OCI-LY7 (cell line): ENCODE measurements around the gene STING1. TPM values are rescaled to one million over a fixed set of nuclear protein-coding genes. Genes with fewer than 3 reads are reported as not detected.
"Not testable (repeated sequence)": the region's sequence is repeated elsewhere in the genome, so short reads cannot be mapped to it uniquely, and the experiment has no call there.

ENCODE experiments used
- BruUV-seq: library from RNA; stranded (reverse); fragments of 400-500 nt; replicated peaks from 2 replicates; lab custom pipeline; 2021; lab: Mats Ljungman, UMichigan
- CTCF ChIA-PET: fragments of 300-600 bp; sonication (Branson Sonifier 250); formaldehyde crosslinking; loops from one replicate; lab custom pipeline; 2022; ENCODE audit warnings: antibody characterized with exemption; ENCODE audit not compliant: unreplicated experiment; lab: Charles Lee
- POLR2A ChIA-PET: fragments of 300-600 bp; sonication (Branson Sonifier 250); formaldehyde crosslinking; loops from one replicate; lab custom pipeline; 2022; ENCODE audit warnings: antibody characterized with exemption; lab: Charles Lee
- DNase-seq: peaks from one replicate; pipeline ENCODE4 v3.0.0-alpha.2; 2015; ENCODE audit warnings: low spot score
- H2AFZ ChIP-seq: fragments of 200-600 bp; sonication (generic), shearing (Covaris generic); 2 replicates; pipeline ENCODE4 v1.6.1; 2014; ENCODE audit warnings: mild to moderate bottlenecking, antibody characterized with exemption, low read length, moderate library complexity
- H3K27ac ChIP-seq: fragments of 200-600 bp; sonication (generic); 2 replicates; pipeline ENCODE4 v1.5.1; 2014; ENCODE audit warnings: mixed run types, low read depth, mild to moderate bottlenecking, moderate library complexity, low read length, inconsistent platforms; ENCODE audit not compliant: poor library complexity, severe bottlenecking
- H3K36me3 ChIP-seq: fragments of 200-600 bp; sonication (generic); 2 replicates; pipeline ENCODE4 v1.6.1; 2014; ENCODE audit warnings: mild to moderate bottlenecking, antibody characterized with exemption, low read length, moderate library complexity, mixed read lengths; ENCODE audit not compliant: insufficient read depth
- H3K4me1 ChIP-seq: fragments of 200-600 bp; sonication (generic); 2 replicates; pipeline ENCODE4 v1.5.1; 2014; ENCODE audit warnings: mild to moderate bottlenecking, low read length; ENCODE audit not compliant: insufficient read depth, poor library complexity, severe bottlenecking
- H3K4me2 ChIP-seq: fragments of 200-600 bp; sonication (generic); 2 replicates; pipeline ENCODE4 v1.6.1; 2014; ENCODE audit warnings: mild to moderate bottlenecking, low read length
- H3K4me3 ChIP-seq: fragments of 200-600 bp; sonication (generic); 2 replicates; pipeline ENCODE4 v1.5.1; 2014; ENCODE audit warnings: mild to moderate bottlenecking, low read depth, low read length; ENCODE audit not compliant: poor library complexity, severe bottlenecking
- H3K79me2 ChIP-seq: fragments of 200-600 bp; sonication (generic); 2 replicates; pipeline ENCODE4 v1.6.1; 2016; ENCODE audit warnings: low read depth, mild to moderate bottlenecking, low read length, moderate library complexity, mixed read lengths; ENCODE audit not compliant: insufficient read depth
- H3K9me2 ChIP-seq: fragments of 200-600 bp; sonication (generic); 2 replicates; pipeline ENCODE4 v1.6.1; 2016; ENCODE audit warnings: mild to moderate bottlenecking, low read length, mixed read lengths; ENCODE audit not compliant: insufficient read depth
- H3K9me3 ChIP-seq: fragments of 200-600 bp; sonication (generic); 2 replicates; pipeline ENCODE4 v1.6.1; 2014; ENCODE audit warnings: mild to moderate bottlenecking, mixed run types, low read length, mixed read lengths
- H4K20me1 ChIP-seq: fragments of 200-600 bp; sonication (generic); 2 replicates; pipeline ENCODE4 v1.6.1; 2014; ENCODE audit warnings: mild to moderate bottlenecking, antibody characterized with exemption, low read length, moderate library complexity, mixed read lengths; ENCODE audit not compliant: insufficient read depth
- EZH2phosphoT487 ChIP-seq: fragments of 200-600 bp; sonication (generic); IDR thresholded peaks from 2 replicates; pipeline ENCODE4 v1.6.1; 2018; ENCODE audit warnings: low read depth, borderline replicate concordance, mild to moderate bottlenecking, mixed run types, antibody characterized with exemption, low read length, moderate library complexity, mixed read lengths
- intact Hi-C: fragments of 100-400 bp; cut with micrococcal nuclease; formaldehyde crosslinking; loops from one replicate; pipeline ENCODE4 v1.10.0; 2022; ENCODE audit not compliant: unreplicated experiment
- total RNA-seq, 2 experiments: library from RNA; depleted of rRNA in 1 of 2; stranded (reverse); fragments of >200 nt in 1 of 2; shearing (Covaris generic) in 1 of 2; gene quantifications; 2 replicates each; pipeline ENCODE4 v1.2.3, GENCODE V29; 2014 to 2022
- TF ChIP-seq, protein P1 (sequence below): fragments of 200-600 bp; sonication (generic); conservative IDR thresholded peaks from 2 replicates; pipeline ENCODE4 v1.5.1; 2014; ENCODE audit warnings: mild to moderate bottlenecking, antibody characterized with exemption, low read length, moderate library complexity, mixed read lengths

The STING1 gene
- total RNA-seq, 2 experiments from 2014 or later, result 0.44 TPM; not detected in 1

DNA sequence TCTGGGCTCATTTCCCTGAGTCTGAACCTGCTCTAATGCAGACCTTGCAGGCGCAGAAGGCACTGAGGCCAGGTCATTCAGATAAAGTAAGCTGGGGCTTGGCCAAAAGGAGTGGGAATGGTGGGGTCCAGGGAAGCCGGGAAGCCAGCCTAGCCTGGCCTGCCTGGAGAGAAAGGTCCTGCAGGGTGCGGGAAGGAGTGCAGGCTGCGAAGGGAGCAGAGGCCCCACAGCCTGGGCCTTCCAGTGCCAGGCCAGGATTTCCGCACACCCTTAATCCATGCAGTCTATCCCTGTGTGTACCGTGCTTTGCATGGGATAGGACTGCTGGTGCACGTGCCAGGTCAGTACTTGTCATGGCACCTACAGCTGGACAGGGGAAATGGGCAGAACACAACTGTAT is 3.6 kb upstream of the STING1 start:
- Histone ChIP-seq H3K27ac (no peak overlapping the region), H3K4me1 (peaks cover 18% of the 10 kb centered on the region), H3K9me3 (no peaks in the 10 kb centered on the region), H4K20me1 (no peaks in the 10 kb centered on the region), H3K36me3 (no peaks in the 10 kb centered on the region), H3K9me2 (no peaks in the 10 kb centered on the region), H2AFZ (no peak overlapping the region), H3K79me2 (no peaks in the 10 kb centered on the region), H3K4me3 (no peak overlapping the region), H3K4me2 (no peak overlapping the region)
- CTCF ChIA-PET, result no interaction called here
- intact Hi-C loops, result no loop called here
- TF ChIP-seq, protein P1, sequence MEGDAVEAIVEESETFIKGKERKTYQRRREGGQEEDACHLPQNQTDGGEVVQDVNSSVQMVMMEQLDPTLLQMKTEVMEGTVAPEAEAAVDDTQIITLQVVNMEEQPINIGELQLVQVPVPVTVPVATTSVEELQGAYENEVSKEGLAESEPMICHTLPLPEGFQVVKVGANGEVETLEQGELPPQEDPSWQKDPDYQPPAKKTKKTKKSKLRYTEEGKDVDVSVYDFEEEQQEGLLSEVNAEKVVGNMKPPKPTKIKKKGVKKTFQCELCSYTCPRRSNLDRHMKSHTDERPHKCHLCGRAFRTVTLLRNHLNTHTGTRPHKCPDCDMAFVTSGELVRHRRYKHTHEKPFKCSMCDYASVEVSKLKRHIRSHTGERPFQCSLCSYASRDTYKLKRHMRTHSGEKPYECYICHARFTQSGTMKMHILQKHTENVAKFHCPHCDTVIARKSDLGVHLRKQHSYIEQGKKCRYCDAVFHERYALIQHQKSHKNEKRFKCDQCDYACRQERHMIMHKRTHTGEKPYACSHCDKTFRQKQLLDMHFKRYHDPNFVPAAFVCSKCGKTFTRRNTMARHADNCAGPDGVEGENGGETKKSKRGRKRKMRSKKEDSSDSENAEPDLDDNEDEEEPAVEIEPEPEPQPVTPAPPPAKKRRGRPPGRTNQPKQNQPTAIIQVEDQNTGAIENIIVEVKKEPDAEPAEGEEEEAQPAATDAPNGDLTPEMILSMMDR, result no peak
- no peak for TF ChIP-seq EZH2phosphoT487
- POLR2A ChIA-PET, result no interaction called here
- no TSS peak for BruUV-seq
- DNase-seq, result no peak

DNA sequence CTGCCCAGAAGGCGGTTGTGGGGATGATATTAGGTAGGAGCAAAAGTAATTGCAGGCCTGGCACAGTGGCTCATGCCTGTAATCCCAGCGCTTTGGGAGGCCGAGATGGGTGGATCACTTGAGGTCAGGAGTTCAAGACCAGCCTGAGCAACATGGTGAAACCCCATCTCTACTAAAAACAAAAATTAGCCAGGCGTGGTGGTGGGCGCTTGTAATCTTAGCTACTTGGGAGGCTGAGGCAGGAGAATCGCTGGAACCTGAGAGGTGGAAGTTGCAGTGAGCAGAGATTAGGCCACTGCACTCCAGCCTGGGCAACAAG is 291 bp upstream of the STING1 start:
- H3K79me2 ChIP-seq, H3K4me3 ChIP-seq, H3K9me2 ChIP-seq, H3K9me3 ChIP-seq, BruUV-seq, intact Hi-C loops, H3K27ac ChIP-seq, H4K20me1 ChIP-seq, H3K4me2 ChIP-seq, H3K36me3 ChIP-seq, CTCF ChIA-PET, DNase-seq, H3K4me1 ChIP-seq: not testable (repeated sequence)
- POLR2A ChIA-PET, result interaction anchor here (0.6 to 0.7 kb wide), 2 partner anchors 191 to 443 kb away, joined by 3 to 5 read pairs; no protein-coding TSS in a partner anchor
- peak overlapping the region; percentile 50; the same call in 1 of the 2 replicates for H2AFZ ChIP-seq

DNA sequence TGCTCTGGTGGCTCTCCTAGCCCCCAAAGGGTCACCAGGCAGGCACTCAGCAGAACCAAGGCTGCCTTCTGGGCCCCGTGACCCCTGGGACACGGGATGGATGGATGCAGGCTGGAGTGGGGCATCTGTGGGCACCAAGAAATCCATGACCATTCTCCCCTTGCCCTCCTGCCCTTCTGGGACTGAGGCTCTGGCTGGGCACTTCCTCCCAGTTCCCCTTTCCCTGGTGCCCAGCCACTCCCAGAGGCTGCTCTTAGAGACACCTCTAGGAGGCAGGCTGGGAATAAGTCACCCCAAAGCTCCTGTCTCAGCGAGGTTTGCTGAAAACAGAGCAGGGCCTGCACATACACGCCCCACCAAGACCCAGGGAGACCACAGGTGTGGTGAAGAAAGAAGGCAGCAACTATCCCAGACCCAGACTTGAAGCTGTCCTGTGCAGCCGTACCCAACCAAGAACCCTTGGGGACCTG is 943 bp downstream of the STING1 start:
- no peak for DNase-seq

More for the DNA sequence above, 943 bp downstream of the STING1 start:
- intact Hi-C loops, result no loop called here
- peaks cover 10% of the 10 kb centered on the region for H3K4me1 ChIP-seq
- no peaks in the 10 kb centered on the region for H3K79me2 ChIP-seq
- H3K36me3 ChIP-seq, result no peaks in the 10 kb centered on the region
- no peak overlapping the region for H3K4me2 ChIP-seq
- H3K4me3 ChIP-seq, result no peak overlapping the region
- H2AFZ ChIP-seq, result no peak overlapping the region
- CTCF ChIA-PET, result no interaction called here
- POLR2A ChIA-PET, result interaction anchor here (1.1 kb wide), 1 partner anchor 13 kb away, joined by 3 read pairs; no protein-coding TSS in a partner anchor
- BruUV-seq, result no TSS peak
- H3K27ac ChIP-seq, result no peak overlapping the region
- no peak for TF ChIP-seq EZH2phosphoT487
- TF ChIP-seq, protein P1, result no peak
- no peaks in the 10 kb centered on the region for H4K20me1 ChIP-seq
- no peaks in the 10 kb centered on the region for H3K9me2 ChIP-seq
- no peaks in the 10 kb centered on the region for H3K9me3 ChIP-seq
